ENCODE data around the gene CPN2. TPM values are rescaled to one million over a fixed set of nuclear protein-coding genes. Genes with fewer than 3 reads are reported as not detected.

Gene CPN2
- total RNA-seq, 3 donors from 2014 or later: 0.14 TPM; not detected in 2

GRCh38 chr3:194364652-194365434 lies 13.7 kb upstream of the CPN2 start:
- TF ChIP-seq CTCF (IDR thresholded peaks at IDR 0.05): no peak

GRCh38 chr3:194364314-194364651 lies 13.2 kb upstream of the CPN2 start:
- no peak for TF ChIP-seq CTCF (IDR thresholded peaks at IDR 0.05)
- Histone ChIP-seq H3K4me3 (no peak overlapping the region), H3K9me3 (no peaks in the 10 kb centered on the region), H3K36me3 (ENCODE audit: low read depth) (no peaks in the 10 kb centered on the region), H3K4me1 (ENCODE audit: low read depth) (no peaks in the 10 kb centered on the region)
- ATAC-seq (no peak), DNase-seq (no peak)
- intact Hi-C loops (cut with DNase I, micrococcal nuclease): no loop called here

More at GRCh38 chr3:194364652-194365434, 13.7 kb upstream of the CPN2 start:
- ATAC-seq: peak; percentile 42
- intact Hi-C loops (cut with DNase I, micrococcal nuclease): no loop called here
- Histone ChIP-seq H3K4me3 (no peak overlapping the region), H3K4me1 (ENCODE audit: low read depth) (no peaks in the 10 kb centered on the region), H3K9me3 (no peaks in the 10 kb centered on the region), H3K36me3 (ENCODE audit: low read depth) (no peaks in the 10 kb centered on the region)
- DNase-seq: peak; percentile 32 to 65 (median 42)

GRCh38 chr3:194360568-194360967 lies 9.4 kb upstream of the CPN2 start:
- ATAC-seq (no peak), DNase-seq (no peak)
- intact Hi-C loops (cut with DNase I, micrococcal nuclease): no loop called here
- Histone ChIP-seq H3K9me3 (no peaks in the 10 kb centered on the region), H3K4me3 (no peak overlapping the region), H3K36me3 (ENCODE audit: low read depth) (no peaks in the 10 kb centered on the region), H3K4me1 (ENCODE audit: low read depth) (no peaks in the 10 kb centered on the region)
- TF ChIP-seq CTCF (IDR thresholded peaks at IDR 0.05): no peak

GRCh38 chr3:194357681-194358080 lies 6.6 kb upstream of the CPN2 start:
- Histone ChIP-seq H3K9me3 (no peaks in the 10 kb centered on the region), H3K4me3 (no peak overlapping the region), H3K36me3 (ENCODE audit: low read depth) (no peaks in the 10 kb centered on the region), H3K4me1 (ENCODE audit: low read depth) (no peaks in the 10 kb centered on the region)
- DNase-seq (no peak), ATAC-seq (no peak)
- intact Hi-C loops (cut with DNase I, micrococcal nuclease): no loop called here
- TF ChIP-seq CTCF (IDR thresholded peaks at IDR 0.05): no peak

GRCh38 chr3:194355379-194355778 lies 4.3 kb upstream of the CPN2 start:
- intact Hi-C loops (cut with DNase I, micrococcal nuclease): no loop called here

More at GRCh38 chr3:194355379-194355778, 4.3 kb upstream of the CPN2 start:
- ATAC-seq: no peak
- no peak for DNase-seq
- H3K4me3 ChIP-seq: no peak overlapping the region
- H3K36me3 ChIP-seq (ENCODE audit: low read depth): no peaks in the 10 kb centered on the region
- H3K9me3 ChIP-seq: no peaks in the 10 kb centered on the region
- no peak for TF ChIP-seq CTCF (IDR thresholded peaks at IDR 0.05)
- H3K4me1 ChIP-seq (ENCODE audit: low read depth): no peaks in the 10 kb centered on the region
